ENCODE measurements around the gene HLF.
A peak's percentile ranks its signal among the peaks of the same experiment; 100 is the strongest.

Gene HLF

GRCh38 chr17:55237841-55238178, 26.9 kb upstream of the HLF start:
- TF ChIP-seq CTCF (conservative IDR thresholded peaks at IDR 0.05; ENCODE audit: low read depth, low read length) = no peak
- peak overlapping the region; percentile 66 for H3K4me3 ChIP-seq (ENCODE audit: low read length)
- DNase-seq (ENCODE audit: low read depth) = no peak

GRCh38 chr17:55238179-55238930, 26.4 kb upstream of the HLF start:
- DNase-seq (ENCODE audit: low read depth) = peak; percentile 61
- H3K4me3 ChIP-seq (ENCODE audit: low read length) = peak overlapping the region; percentile 66
- no peak for TF ChIP-seq CTCF (conservative IDR thresholded peaks at IDR 0.05; ENCODE audit: low read depth, low read length)

GRCh38 chr17:55238931-55239297, 25.8 kb upstream of the HLF start:
- TF ChIP-seq CTCF (conservative IDR thresholded peaks at IDR 0.05; ENCODE audit: low read depth, low read length) = no peak
- no peak for DNase-seq (ENCODE audit: low read depth)
- H3K4me3 ChIP-seq (ENCODE audit: low read length) = peak overlapping the region; percentile 66

- DNase-seq (ENCODE audit: low read depth) = no peak
- no peak for TF ChIP-seq CTCF (conservative IDR thresholded peaks at IDR 0.05; ENCODE audit: low read depth, low read length)
These were observed 23.7 kb upstream of the HLF start for GRCh38 chr17:55241097-55241496.

GRCh38 chr17:55242476-55242875, 22.3 kb upstream of the HLF start:
- no peak for DNase-seq (ENCODE audit: low read depth)
- H3K4me3 ChIP-seq (ENCODE audit: low read length) = no peak overlapping the region
- TF ChIP-seq CTCF (conservative IDR thresholded peaks at IDR 0.05; ENCODE audit: low read depth, low read length) = no peak

More at GRCh38 chr17:55241097-55241496, 23.7 kb upstream of the HLF start:
- H3K4me3 ChIP-seq (ENCODE audit: low read length) = no peak overlapping the region

GRCh38 chr17:55245986-55246385, 18.8 kb upstream of the HLF start:
- TF ChIP-seq CTCF (conservative IDR thresholded peaks at IDR 0.05; ENCODE audit: low read depth, low read length) = no peak
- H3K4me3 ChIP-seq (ENCODE audit: low read length) = no peak overlapping the region
- DNase-seq (ENCODE audit: low read depth) = no peak

GRCh38 chr17:55246583-55246982, 18.2 kb upstream of the HLF start:
- DNase-seq (ENCODE audit: low read depth) = no peak
- H3K4me3 ChIP-seq (ENCODE audit: low read length) = no peak overlapping the region
- TF ChIP-seq CTCF (conservative IDR thresholded peaks at IDR 0.05; ENCODE audit: low read depth, low read length) = no peak

All from retinal pigment epithelial cell (primary cell).